ENCODE data around the gene TOP3A. TPM values are rescaled to one million over a fixed set of nuclear protein-coding genes. Genes with fewer than 3 reads are reported as not detected.

Gene TOP3A
- total and polyA plus RNA-seq, 11 donors = 9.4 to 26.1 (median 12.8) TPM

- H3K9me3 ChIP-seq = no peaks in the 10 kb centered on the region
- H3K27ac ChIP-seq = no peak overlapping the region
- intact Hi-C loops (cut with DNase I) = loop anchor here in 1 of 10 donors (5.0 kb wide), 1 partner anchor 106 kb away; no protein-coding TSS in a partner anchor
- H3K36me3 ChIP-seq = peaks cover 7 to 87% (median 72%) of the 10 kb centered on the region in 9 donors
- WGBS, 4 donors = 38 to 65% (median 48%) methylated on average over 2 to 3 of the region's 3 CpGs
- H3K4me3 ChIP-seq = no peak overlapping the region
- no peaks in the 10 kb centered on the region for H3K27me3 ChIP-seq
- TF ChIP-seq POLR2A (IDR thresholded peaks at IDR 0.05) = no peak
- no peak for TF ChIP-seq CTCF (IDR thresholded peaks at IDR 0.05)
- peaks cover 5 to 42% (median 28%) of the 10 kb centered on the region in 12 donors for H3K4me1 ChIP-seq
- ATAC-seq (no peak), DNase-seq (no peak)
Observed at GRCh38 chr17:18323007-18323406, 8.2 kb upstream of the TOP3A start.

GRCh38 chr17:18322522-18322921 lies 7.7 kb upstream of the TOP3A start:
- peaks cover 7 to 91% (median 73%) of the 10 kb centered on the region in 9 donors for H3K36me3 ChIP-seq
- no peak for ATAC-seq
- H3K4me1 ChIP-seq = peaks cover 10 to 47% (median 32%) of the 10 kb centered on the region in 12 donors
- H3K9me3 ChIP-seq = no peaks in the 10 kb centered on the region
- no peak for TF ChIP-seq CTCF (IDR thresholded peaks at IDR 0.05)
- no peak for TF ChIP-seq POLR2A (IDR thresholded peaks at IDR 0.05)
- intact Hi-C loops (cut with DNase I) = loop anchor here in 1 of 10 donors (5.0 kb wide), 1 partner anchor 105 kb away; no protein-coding TSS in a partner anchor
- no peak overlapping the region for H3K4me3 ChIP-seq
- no peaks in the 10 kb centered on the region for H3K27me3 ChIP-seq
- no peak overlapping the region for H3K27ac ChIP-seq
- WGBS, 4 donors = 87 to 93% (median 90%) methylated on average over 11 to 12 of the region's 12 CpGs
- no peak for DNase-seq

- no peak for ATAC-seq
- 59 to 73% (median 67%) methylated on average over 5 of the region's 5 CpGs for WGBS, 4 donors
- intact Hi-C loops (cut with DNase I) = loop anchor here in 1 of 10 donors (5.0 kb wide), 1 partner anchor 104 kb away; no protein-coding TSS in a partner anchor
- H3K9me3 ChIP-seq = no peaks in the 10 kb centered on the region
- no peaks in the 10 kb centered on the region for H3K27me3 ChIP-seq
- H3K27ac ChIP-seq = no peak overlapping the region
- no peak overlapping the region for H3K4me3 ChIP-seq
- TF ChIP-seq POLR2A (IDR thresholded peaks at IDR 0.05) = no peak
- peak in 2 of 12 donors; percentile 9 to 31 for TF ChIP-seq CTCF (IDR thresholded peaks at IDR 0.05)
- no peak for DNase-seq
- H3K4me1 ChIP-seq = peaks cover 11 to 59% (median 45%) of the 10 kb centered on the region in 12 donors
- peaks cover 7 to 91% (median 67%) of the 10 kb centered on the region in 9 donors for H3K36me3 ChIP-seq
Observed at GRCh38 chr17:18321309-18321708, 6.5 kb upstream of the TOP3A start.

GRCh38 chr17:18320301-18320700 lies 5.5 kb upstream of the TOP3A start:
- Histone ChIP-seq H3K27me3 (no peaks in the 10 kb centered on the region), H3K27ac (peak overlapping the region in 1 of 12 donors; percentile 3), H3K36me3 (peaks cover 7 to 82% (median 57%) of the 10 kb centered on the region in 9 donors), H3K4me1 (peaks cover 11 to 66% (median 52%) of the 10 kb centered on the region in 12 donors), H3K9me3 (no peaks in the 10 kb centered on the region), H3K4me3 (no peak overlapping the region)
- no peak for TF ChIP-seq CTCF (IDR thresholded peaks at IDR 0.05)
- no peak for TF ChIP-seq POLR2A (IDR thresholded peaks at IDR 0.05)
- intact Hi-C loops (cut with DNase I) = loop anchor here in 1 of 10 donors (5.0 kb wide), 1 partner anchor 103 kb away; no protein-coding TSS in a partner anchor
- 81 to 88% (median 87%) methylated on average over 7 of the region's 7 CpGs for WGBS, 4 donors
- no peak for ATAC-seq
- no peak for DNase-seq
